Prostate gland (tissue), 2 donors: ENCODE results near the gene ADCY1. TPM values are rescaled to one million over a fixed set of nuclear protein-coding genes. Genes with fewer than 3 reads are reported as not detected.

ENCODE experiments used
- DNase-seq: peaks from one replicate; pipeline ENCODE4 v3.0.0-alpha.2; 2019; ENCODE audit warnings: low spot score
- H3K27ac ChIP-seq, 2 donors: fragments of 200-600 bp; sonication (generic); 2 replicates each; pipeline ENCODE4 v1.5.1; 2017 to 2019
- H3K27me3 ChIP-seq: fragments of 200-600 bp; sonication (generic); replicated peaks from 2 replicates; pipeline ENCODE4 v1.5.1; 2019; ENCODE audit not compliant: insufficient read depth
- H3K36me3 ChIP-seq, 2 donors: fragments of 200-600 bp; sonication (generic); 1 replicate in 1 of 2; 2 replicates in 1 of 2; pipeline versions ENCODE4 v1.5.1 to v1.8.1; 2017 to 2019
- H3K4me1 ChIP-seq: fragments of 200-600 bp; sonication (generic); replicated peaks from 2 replicates; pipeline ENCODE4 v1.5.1; 2019
- H3K4me3 ChIP-seq, 2 donors: fragments of 200-600 bp; sonication (generic); 2 replicates each; pipeline ENCODE4 v1.5.1; 2017 to 2019
- H3K9me3 ChIP-seq: fragments of 200-600 bp; sonication (generic); 2 replicates; pipeline ENCODE4 v1.5.1; 2017
- POLR2A ChIP-seq: fragments of 450-650 bp; IDR thresholded peaks from one replicate; pipeline ENCODE4 v1.6.1; 2016; ENCODE audit warnings: antibody characterized with exemption, mild to moderate bottlenecking
- POLR2AphosphoS5 ChIP-seq: sonication (generic); formaldehyde crosslinking; IDR thresholded peaks from one replicate; pipeline ENCODE4 v1.6.1; 2017; ENCODE audit warnings: antibody characterized with exemption
- WGBS: methylation state at CpG from one replicate; pipeline ENCODE4 v1.1.5; 2018; 5-methylcytosine and 5-hydroxymethylcytosine counted together
- intact Hi-C: fragments of 100-400 bp; cut with DNase I; formaldehyde crosslinking; loops from one replicate; pipeline ENCODE4 v1.14.2; 2022
- total RNA-seq, 2 donors: library from RNA; depleted of rRNA; stranded (reverse); fragments of >200 nt; gene quantifications; one replicate each; pipeline ENCODE4 v1.1.0, GENCODE V29; 2016
- TF ChIP-seq, protein P1 (sequence below), 4 experiments: fragments of 200-600 bp in 2 of 4; fragments of 450-650 bp in 2 of 4; sonication (generic) in 2 of 4; IDR thresholded peaks; 1 replicate in 3 of 4; 2 replicates in 1 of 4; pipeline ENCODE4 v1.5.1; 2016 to 2019; ENCODE audit warnings: antibody characterized with exemption in 4 of 4, mild to moderate bottlenecking in 2 of 4, moderate library complexity in 2 of 4

ADCY1 gene
- total RNA-seq, 2 donors from 2014 or later: 4.5 to 17.0 TPM

DNA sequence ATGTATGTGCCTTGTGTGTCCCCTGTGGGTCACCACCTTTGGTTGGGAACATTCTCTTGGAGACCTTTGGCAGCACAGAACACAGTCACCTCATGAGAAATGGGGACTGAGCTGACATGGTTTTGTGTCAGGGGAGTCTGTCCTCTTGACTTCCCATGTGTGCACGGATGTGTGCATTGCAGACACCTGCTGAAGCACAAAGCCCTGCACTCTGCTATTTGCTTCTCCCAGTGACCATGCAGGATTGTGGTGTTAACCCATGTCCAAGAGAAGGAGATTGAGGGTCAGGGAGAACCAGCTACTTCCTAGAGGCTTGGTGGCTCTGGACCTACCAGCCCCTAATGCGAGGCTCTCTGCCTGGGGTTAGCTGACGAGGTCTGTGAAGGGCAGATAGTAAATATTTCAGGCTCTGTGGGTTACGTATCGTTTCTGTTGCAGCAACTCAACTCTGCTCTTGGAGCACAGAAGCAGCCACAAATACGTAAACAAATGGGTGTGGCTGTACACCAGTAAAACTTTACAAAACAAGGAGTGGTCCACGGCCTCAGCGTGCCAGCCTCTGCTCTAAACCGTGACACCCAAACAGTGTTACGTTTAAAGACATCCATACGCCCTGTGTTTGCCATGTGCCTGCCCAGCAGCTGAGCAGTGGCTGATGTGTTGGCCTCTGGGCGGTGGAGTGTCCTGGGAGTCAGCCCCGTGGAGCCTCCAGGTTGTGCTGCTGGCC lies 51.7 kb downstream of the ADCY1 start:
- intact Hi-C loops: no loop called here
- no peak for DNase-seq
- no peaks in the 10 kb centered on the region for H3K36me3 ChIP-seq
- H3K27me3 ChIP-seq: no peaks in the 10 kb centered on the region
- 60% methylated on average over 13 of the region's 13 CpGs for WGBS
- no peak overlapping the region for H3K4me3 ChIP-seq
- no peak for TF ChIP-seq POLR2AphosphoS5
- TF ChIP-seq POLR2A: no peak
- TF ChIP-seq, protein P1, sequence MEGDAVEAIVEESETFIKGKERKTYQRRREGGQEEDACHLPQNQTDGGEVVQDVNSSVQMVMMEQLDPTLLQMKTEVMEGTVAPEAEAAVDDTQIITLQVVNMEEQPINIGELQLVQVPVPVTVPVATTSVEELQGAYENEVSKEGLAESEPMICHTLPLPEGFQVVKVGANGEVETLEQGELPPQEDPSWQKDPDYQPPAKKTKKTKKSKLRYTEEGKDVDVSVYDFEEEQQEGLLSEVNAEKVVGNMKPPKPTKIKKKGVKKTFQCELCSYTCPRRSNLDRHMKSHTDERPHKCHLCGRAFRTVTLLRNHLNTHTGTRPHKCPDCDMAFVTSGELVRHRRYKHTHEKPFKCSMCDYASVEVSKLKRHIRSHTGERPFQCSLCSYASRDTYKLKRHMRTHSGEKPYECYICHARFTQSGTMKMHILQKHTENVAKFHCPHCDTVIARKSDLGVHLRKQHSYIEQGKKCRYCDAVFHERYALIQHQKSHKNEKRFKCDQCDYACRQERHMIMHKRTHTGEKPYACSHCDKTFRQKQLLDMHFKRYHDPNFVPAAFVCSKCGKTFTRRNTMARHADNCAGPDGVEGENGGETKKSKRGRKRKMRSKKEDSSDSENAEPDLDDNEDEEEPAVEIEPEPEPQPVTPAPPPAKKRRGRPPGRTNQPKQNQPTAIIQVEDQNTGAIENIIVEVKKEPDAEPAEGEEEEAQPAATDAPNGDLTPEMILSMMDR (IDR thresholded peaks at IDR 0.05): no peak
- H3K9me3 ChIP-seq: no peaks in the 10 kb centered on the region
- peak overlapping the region in 1 of 2 donors; percentile 79 for H3K27ac ChIP-seq
- H3K4me1 ChIP-seq: no peaks in the 10 kb centered on the region

DNA sequence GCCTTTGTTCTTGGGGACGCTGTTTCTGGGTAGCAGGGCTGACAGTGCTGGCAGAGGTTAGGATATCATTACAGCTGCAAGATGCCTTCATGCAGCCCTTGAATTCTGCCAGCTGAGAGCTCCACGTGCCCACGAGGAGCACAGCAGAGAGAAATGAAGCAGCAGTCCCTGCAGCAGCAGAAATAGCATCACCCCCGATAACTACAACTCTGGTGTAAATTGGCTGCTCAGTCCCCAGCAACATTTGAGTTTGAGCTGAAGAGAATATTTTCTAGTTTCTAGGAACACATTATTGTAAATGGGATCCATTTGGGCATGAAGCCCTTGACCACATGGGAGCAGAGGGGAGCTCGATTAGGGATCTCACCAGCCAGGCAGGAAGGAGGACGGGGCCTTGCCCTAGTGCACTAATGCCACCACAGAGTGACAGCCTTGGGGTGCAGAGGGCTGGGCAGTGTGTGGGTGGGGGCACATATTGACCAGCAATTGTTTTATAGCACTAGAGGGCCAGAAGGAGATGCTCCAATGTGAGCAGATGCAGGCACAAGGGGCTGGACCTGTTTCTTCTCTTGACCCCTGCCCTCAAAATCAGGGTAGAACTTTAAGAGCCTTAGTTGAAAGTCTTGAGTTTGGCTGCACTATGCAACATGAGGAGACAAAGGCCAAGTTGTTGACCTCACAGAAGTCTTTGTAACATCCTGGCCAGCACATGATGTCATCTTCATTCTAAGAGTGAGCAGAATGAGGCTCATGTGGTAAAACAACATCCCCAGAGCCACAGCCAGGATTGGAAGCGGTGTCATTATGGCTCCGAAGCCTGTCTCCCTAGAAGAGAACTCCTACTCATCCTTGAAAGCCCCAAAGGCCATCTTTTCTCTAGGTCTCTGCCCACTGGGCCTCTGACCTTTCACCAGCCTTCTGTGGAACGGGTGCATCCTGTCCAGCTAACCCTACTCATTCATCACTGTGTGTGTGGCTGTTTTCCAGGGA lies 52.6 kb downstream of the ADCY1 start:
- H3K27me3 ChIP-seq: no peaks in the 10 kb centered on the region
- H3K4me1 ChIP-seq: no peaks in the 10 kb centered on the region
- intact Hi-C loops: no loop called here
- H3K9me3 ChIP-seq: no peaks in the 10 kb centered on the region
- no peak overlapping the region for H3K4me3 ChIP-seq
- no peaks in the 10 kb centered on the region for H3K36me3 ChIP-seq
- TF ChIP-seq, protein P1 (IDR thresholded peaks at IDR 0.05): no peak
- TF ChIP-seq POLR2A (no peak), POLR2AphosphoS5 (no peak)
- DNase-seq: no peak
- WGBS: 66% methylated on average over 9 of the region's 9 CpGs
- H3K27ac ChIP-seq: peak overlapping the region in 1 of 2 donors; percentile 79

DNA sequence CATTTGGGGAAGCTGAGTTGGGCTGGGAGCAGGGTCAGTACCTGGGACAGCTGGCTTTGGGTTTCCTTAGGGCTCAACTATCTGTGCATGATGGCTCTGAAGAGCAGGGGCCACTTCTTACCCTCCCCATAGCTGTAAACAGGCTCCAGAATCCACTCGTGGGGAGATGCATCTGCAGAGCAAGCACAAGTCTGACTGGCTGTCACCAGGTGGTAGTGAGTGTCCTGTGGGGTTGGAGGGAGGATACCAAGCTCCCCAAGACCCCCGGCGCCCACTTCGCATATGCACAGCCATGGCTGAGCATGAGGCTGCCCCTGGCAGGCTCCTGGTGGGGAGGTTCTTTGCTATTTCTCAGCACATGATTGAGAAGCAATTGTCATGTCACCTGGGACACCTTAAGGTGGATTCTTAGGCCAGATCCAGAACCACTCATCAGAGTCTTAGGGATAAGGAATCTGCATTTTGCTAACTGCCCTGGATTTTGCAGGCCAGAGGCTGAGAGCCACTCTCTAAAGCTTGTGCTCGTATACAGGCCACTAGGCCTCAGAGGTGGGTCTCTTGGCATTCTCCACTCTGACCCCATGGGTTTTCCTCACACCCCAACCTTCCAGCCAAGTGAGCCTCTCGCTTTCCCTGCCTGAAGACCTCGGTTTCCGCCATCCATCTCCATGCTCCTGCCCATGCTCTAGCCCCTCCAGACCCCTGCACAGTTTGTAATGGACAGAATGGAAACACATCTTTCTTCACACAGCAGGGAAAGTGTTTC lies 53.7 kb downstream of the ADCY1 start:
- Histone ChIP-seq H3K27ac (peak overlapping the region in 1 of 2 donors; percentile 79), H3K27me3 (no peaks in the 10 kb centered on the region), H3K4me3 (no peak overlapping the region), H3K4me1 (no peaks in the 10 kb centered on the region), H3K9me3 (no peaks in the 10 kb centered on the region), H3K36me3 (no peaks in the 10 kb centered on the region)
- WGBS: 91% methylated on average over 8 of the region's 8 CpGs
- DNase-seq: no peak
- TF ChIP-seq POLR2AphosphoS5 (no peak), POLR2A (no peak)
- TF ChIP-seq, protein P1 (IDR thresholded peaks at IDR 0.05): no peak
- intact Hi-C loops: no loop called here

DNA sequence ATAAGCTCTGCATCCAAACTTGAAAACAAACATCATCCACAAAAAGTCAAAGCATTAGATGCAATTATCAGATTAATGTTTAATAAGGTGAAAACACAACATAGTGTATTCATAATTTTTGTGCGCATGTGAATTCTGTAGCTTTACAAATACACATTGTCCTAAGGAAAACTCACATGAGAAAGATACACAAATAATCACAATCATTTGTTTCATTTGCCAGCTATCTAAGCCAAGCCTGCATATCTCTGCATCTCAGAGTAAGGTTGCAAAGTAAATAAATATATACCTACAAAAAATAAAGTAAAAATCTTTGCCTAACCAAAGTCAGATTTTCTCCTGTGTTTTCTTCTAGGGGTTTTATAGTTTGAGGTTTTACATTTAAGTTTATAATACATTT lies 57.4 kb downstream of the ADCY1 start:
- Histone ChIP-seq H3K27ac (peak overlapping the region in 1 of 2 donors; percentile 57), H3K9me3 (no peaks in the 10 kb centered on the region), H3K4me1 (no peaks in the 10 kb centered on the region), H3K4me3 (no peak overlapping the region), H3K27me3 (no peaks in the 10 kb centered on the region), H3K36me3 (no peaks in the 10 kb centered on the region)
- WGBS: 74% methylated on average over 1 of the region's 1 CpG
- no peak for DNase-seq
- intact Hi-C loops: no loop called here
- TF ChIP-seq POLR2A: no peak
- TF ChIP-seq POLR2AphosphoS5: peak; percentile 68

DNA sequence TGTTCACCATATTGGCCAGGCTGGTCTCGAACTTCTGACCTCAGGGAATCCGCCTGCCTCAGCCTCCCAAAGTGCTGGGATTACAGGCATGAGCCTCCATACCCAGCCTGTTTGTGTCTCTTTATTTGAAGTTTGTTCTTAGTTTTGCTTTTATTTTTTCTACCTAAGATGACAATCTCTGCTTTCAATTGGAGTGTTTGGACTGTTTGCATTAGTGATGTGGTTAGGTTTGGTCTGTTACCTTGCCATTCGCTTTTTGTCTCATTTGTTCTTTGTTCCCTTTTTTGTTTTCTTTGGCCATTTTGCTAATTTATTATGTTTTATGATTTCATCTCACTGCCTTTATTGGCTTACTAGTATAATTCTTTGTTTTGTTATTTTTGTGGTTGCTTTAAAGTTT lies 62.6 kb downstream of the ADCY1 start:
- no peak for DNase-seq
- no peak for TF ChIP-seq POLR2A
- peak; percentile 46 for TF ChIP-seq POLR2AphosphoS5
- Histone ChIP-seq H3K4me1 (no peaks in the 10 kb centered on the region), H3K36me3 (no peaks in the 10 kb centered on the region), H3K9me3 (no peaks in the 10 kb centered on the region), H3K27me3 (no peaks in the 10 kb centered on the region), H3K27ac (peak overlapping the region in 1 of 2 donors; percentile 59), H3K4me3 (no peak overlapping the region)
- WGBS: 61% methylated on average over 3 of the region's 3 CpGs
- intact Hi-C loops: no loop called here
